Measurements from ENCODE around the gene OTX1.
"Not testable (repeated sequence)": the region's sequence is repeated elsewhere in the genome, so short reads cannot be mapped to it uniquely, and the experiment has no call there.

Gene OTX1

DNA sequence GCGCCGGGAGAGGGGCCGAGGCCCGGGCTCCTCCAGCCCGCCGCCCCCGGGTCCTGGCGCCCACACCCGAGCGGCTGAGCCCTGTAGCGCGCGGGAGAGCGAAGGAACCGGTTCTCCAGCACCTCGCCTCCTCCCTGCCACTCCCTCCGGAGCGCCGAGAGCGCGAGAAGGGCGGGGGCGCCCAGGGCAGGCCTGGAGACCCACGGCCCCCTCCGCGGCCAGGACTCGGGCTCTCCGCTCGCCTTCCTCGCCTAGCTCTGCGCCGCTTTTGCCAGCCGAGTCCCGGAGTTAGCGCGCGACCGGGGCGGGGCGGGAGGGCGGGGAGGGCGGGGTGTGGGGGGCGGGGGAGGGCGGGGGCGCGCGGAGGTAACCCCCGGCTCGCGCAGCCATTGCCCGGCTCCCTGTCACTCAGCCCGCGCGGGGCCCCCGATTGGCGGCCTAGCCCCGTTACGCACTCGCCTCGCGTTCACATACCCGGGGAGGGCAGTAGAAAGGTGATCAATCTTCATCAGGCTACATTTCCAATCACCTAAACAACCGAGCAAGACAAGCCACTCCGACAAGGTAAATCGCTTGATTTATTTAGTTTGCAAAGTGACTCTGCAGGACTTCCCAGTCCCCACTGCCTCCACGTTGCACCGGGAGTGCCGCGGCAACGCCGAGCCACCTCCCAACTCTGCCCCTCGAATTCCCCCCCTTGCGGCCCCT is at the start of gene OTX1:
TSS of gene OTX1 (plus strand) at position 497 of the 708 bp plus-strand sequence. CDS start 2,161 bp downstream, outside the sequence.
- DNase-seq, result peak; percentile 87

GRCh38 chr2:63001576-63001975 is 49.1 kb upstream of the OTX1 start:
- DNase-seq, result no peak

GRCh38 chr2:63003351-63003750 is 47.3 kb upstream of the OTX1 start:
- DNase-seq, result no peak

DNA sequence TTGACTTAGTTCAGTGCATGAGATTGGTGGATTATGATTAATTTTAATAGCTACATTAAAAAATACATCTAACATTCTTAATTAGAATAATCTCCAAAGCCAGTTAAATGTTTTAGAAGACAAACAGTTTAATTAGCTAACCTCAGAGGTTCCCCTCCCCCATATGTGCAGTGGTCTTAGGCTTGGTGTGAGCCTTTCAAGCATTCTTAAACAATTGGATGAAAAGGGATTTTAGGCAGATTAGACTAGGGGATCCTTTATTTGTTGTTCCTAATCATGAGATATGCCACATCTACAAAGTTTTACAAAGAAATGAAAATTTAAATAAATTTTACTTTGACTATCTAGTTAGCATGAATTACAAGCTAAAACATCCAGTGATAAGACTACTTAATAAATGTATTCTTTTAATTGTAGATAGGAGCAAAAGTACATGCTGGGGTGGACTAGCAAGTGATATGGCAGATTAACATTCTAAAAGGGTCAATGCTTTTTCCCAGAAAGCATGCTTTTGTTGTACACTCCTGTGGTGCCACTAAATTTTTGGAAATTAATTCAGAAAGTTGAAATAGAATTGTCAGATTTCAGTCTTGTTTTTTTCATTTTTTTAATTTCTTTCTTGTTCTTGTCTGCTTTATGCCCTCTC is 42.7 kb upstream of the OTX1 start:
- no peak for DNase-seq

- no peak for DNase-seq
Measured at GRCh38 chr2:63008838-63009237, 41.8 kb upstream of the OTX1 start.

- no peak for DNase-seq
Measured at GRCh38 chr2:63009490-63009889, 41.1 kb upstream of the OTX1 start.

- no peak for DNase-seq
Measured at GRCh38 chr2:63012541-63012940, 38.1 kb upstream of the OTX1 start.

- DNase-seq, result no peak
Measured at GRCh38 chr2:63013438-63013837, 37.2 kb upstream of the OTX1 start.

DNA sequence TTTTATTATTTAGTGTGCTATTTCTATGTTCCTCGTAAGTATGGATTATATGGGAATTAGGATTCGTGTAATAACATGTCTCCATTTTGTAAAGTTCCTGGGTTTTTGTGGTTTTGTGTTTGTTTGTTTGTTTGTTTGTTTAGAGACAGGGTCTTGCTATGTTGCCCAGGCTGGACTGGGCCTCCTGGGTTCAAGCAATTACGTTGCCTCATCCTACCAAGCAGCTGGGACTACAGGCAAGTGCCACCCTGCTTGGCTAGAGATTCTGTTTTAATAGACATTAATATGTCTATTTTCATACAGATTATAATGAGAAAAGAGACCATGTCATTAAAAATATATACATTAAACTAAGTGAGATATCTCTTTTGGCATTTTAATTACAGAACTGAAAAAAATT is 35.2 kb upstream of the OTX1 start:
- no peak for DNase-seq

DNA sequence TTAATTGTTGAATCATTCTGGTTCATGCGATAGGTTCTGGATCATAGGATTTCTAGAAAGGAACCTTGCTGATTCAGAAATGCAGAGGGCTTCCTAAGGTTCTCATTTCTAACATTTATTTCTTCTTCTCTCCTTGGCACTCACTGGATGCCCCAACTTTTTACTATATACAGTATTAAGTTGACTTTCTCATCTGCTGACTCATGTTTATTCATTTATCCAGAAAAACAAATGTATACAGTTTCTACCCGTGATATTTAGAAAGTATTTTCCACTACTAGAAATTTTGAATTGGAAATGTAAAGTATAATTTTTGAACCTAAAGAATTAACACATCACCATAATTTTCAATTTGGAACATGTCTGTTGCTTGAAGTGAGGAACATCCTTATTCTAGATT is 32.2 kb upstream of the OTX1 start:
- no peak for DNase-seq

DNA sequence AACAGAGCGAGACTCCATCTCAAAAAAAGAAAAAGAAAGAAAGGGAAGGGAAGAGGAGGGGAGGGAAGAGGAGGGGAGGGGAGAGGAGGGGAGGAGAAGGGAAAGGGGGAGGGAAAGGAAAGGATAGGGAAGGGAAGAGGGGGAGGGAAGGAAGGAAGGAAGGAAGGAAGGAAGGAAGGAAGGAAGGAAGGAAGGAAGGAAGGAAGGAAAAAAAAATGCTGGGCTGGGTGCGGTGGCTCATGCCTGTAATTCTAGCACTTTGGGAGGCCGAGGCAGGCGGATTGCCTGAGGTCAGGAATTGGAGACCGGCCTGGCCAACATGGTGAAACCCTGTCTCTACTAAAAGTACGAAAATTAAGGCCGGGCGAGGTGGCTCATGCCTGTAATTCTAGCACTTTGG is 30.9 kb upstream of the OTX1 start:
- DNase-seq, result not testable (repeated sequence)

GRCh38 chr2:63023444-63023843 is 27.2 kb upstream of the OTX1 start:
- DNase-seq, result peak; percentile 68

DNA sequence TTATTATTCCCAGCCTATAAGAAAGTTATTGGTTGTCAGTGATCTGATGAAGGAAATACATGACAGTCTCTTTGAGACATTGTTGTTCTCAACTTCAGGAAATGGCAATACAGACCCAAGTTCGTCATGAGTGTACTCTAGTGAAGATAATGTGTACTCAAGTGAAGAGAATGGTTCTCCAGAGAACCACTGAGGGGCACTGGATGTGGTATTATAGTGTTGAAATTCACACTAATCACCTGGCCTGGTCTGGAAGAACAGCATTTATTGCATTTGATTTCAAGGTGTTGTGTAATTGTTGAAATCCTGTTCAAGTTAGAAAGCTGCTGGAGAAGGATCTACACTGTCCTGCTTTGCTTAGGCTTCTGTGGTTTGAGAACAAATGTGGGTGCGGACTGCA is 23.4 kb upstream of the OTX1 start:
- no peak for DNase-seq

GRCh38 chr2:63029058-63029457 is 21.6 kb upstream of the OTX1 start:
- no peak for DNase-seq

DNA sequence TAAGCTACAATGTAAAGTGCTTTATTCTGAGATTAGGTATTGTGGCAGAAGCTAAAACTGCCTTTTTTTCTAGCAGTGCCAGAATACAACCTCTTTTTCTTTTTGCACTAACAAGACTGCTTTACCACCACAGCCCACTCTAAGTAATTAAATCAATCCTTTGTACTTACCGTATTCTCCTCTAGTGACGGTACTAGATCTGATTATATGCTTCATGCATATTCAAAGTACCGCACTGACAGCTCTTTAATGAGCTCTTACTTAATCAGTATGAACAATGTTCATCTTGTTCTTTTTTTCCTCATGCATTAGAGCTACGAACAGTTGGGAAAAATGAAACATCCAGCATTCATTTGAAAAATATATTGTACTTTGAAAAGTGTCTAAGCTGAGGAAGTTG is 16.1 kb upstream of the OTX1 start:
- DNase-seq, result no peak

- DNase-seq, result no peak
Measured at GRCh38 chr2:63035169-63035568, 15.5 kb upstream of the OTX1 start.

DNA sequence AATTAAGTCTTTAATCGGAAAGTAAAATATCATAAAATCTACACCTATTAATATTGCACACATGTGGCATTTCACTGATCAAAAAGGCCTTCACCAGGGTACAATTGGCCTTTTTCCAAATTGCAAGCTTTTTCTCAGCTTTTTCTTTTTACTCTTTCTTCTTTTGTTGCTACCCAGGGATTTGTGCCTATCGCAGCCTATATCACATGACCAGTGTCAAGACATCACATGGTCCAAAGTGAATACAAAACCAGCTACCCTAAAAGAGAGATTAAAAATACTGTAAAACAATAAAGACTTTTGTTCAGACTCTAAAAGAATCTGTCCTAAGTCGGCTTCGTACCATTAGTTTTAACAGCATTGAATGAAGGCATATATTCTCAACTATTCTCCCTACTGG is 15.0 kb upstream of the OTX1 start:
- no peak for DNase-seq

DNA sequence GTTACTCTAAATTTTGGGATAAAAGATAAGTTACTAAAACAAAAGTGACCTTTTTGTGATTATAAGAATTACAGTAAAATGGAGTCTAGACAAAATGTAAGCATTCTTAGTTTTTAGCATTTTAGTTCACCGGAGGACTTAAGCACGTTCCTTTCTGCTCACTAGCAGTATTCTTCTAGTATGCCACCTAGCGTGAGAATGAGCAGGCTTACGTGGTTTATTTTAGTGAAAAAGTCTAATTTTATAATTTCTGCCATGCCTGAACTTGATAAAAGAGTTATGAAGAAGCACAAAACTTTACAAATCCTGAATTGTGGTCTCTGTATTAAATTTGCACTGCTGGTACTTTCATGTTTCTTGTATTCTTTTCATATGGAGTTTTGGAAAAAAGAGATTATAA is 12.6 kb upstream of the OTX1 start:
- DNase-seq, result no peak

DNA sequence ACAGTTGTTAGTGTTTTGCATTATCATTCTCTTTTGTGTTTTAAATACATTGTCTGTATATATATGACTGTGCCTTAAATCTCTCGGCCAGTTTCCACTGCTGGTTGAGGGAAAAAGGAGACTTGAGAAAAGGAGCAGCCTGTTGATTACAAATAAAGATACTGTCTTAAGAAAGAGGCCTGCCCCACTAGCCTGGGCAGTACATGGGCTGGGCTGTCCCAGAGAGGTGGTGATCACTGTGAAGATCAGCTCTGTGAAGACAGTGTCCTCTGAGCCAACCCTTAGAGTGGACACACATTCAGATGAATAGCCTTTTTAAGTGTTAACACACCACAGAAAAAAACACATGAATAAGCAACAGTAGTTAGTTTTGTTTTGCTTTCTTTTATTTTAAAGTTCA is 10.0 kb upstream of the OTX1 start:
- DNase-seq, result no peak

DNA sequence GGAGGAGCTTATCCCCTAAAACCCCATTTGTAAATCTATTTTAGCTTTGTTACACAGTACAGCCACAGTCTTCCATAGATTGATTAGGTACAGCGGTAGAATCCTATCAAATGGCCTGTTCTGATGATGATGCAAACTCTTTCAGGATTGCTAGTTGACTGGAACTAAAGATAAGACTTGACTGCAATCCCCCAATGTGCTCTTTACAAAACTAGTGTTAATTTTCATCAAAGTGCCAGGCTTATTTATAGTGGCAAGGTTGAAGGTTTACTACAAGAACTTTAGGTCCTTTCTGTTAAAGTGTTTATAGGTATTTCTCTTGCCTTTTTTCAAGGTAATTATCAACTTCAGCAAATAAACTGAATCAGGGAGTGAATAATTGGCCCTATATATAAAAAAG is 9.0 kb upstream of the OTX1 start:
- DNase-seq, result no peak

- no peak for DNase-seq
Measured at GRCh38 chr2:63044362-63045327, 6.0 kb upstream of the OTX1 start.

DNA sequence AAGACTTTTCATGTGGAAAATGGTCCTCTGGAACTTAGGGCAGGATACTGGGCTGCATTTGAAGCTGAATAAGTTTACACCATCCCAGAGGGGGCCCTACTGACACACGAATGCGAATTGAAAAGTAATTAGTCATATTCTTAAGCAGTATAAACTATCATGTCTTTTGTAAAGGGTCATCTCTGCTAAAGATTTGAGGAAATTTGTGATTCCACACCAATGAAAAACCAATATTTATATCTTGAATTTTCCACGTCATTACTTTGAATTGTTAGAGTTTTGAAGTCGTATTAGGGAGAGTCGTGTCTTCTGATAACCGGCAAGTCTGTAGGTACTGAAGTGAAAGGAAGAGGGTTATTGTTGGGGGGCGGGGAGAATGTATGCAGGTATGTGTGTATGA is 4.1 kb upstream of the OTX1 start:
- DNase-seq, result no peak

GRCh38 chr2:63046961-63047320 is 3.7 kb upstream of the OTX1 start:
- DNase-seq, result no peak

Measured in islet precursor cell (in vitro differentiated cells).